Gastroesophageal sphincter (tissue), 4 donors: Measurements from ENCODE around the gene C1orf21. TPM values are rescaled to one million over a fixed set of nuclear protein-coding genes. Genes with fewer than 3 reads are reported as not detected.

Experiments
- ATAC-seq: fragments of 150-250 bp; one replicate; pipeline ENCODE4 v1.9.1; 2016; ENCODE audit warnings: mild to moderate bottlenecking, moderate library complexity
- H3K27ac ChIP-seq, 4 donors: fragments of 200-600 bp; sonication (generic) in 3 of 4; 1 replicate in 3 of 4; 2 replicates in 1 of 4; pipeline ENCODE4 v1.5.1; 2016 to 2019
- H3K27me3 ChIP-seq: fragments of 200-600 bp; sonication (generic); one replicate; pipeline ENCODE4 v1.5.1; 2019
- H3K36me3 ChIP-seq, 2 donors: fragments of 200-600 bp; sonication (generic); one replicate each; pipeline ENCODE4 v1.5.1; 2019; ENCODE audit warnings: control low read depth in 1 of 2
- H3K4me1 ChIP-seq, 3 donors: fragments of 200-600 bp; sonication (generic); 1 replicate in 2 of 3; 2 replicates in 1 of 3; pipeline ENCODE4 v1.5.1; 2016 to 2019; ENCODE audit warnings: control low read depth in 2 of 3
- H3K4me3 ChIP-seq, 2 donors: fragments of 200-600 bp; sonication (generic); one replicate each; pipeline ENCODE4 v1.5.1; 2019; ENCODE audit warnings: mild to moderate bottlenecking in 1 of 2, moderate library complexity in 1 of 2
- H3K9me3 ChIP-seq, 3 donors: fragments of 200-600 bp; sonication (generic); one replicate each; pipeline ENCODE4 v1.5.1; 2017 to 2019; ENCODE audit warnings: control low read depth in 2 of 3
- EP300 ChIP-seq: sonication (generic); formaldehyde crosslinking; IDR thresholded peaks from one replicate; pipeline ENCODE4 v1.6.1; 2017; ENCODE audit warnings: antibody characterized with exemption, mild to moderate bottlenecking
- POLR2A ChIP-seq, 2 donors: fragments of 450-650 bp; IDR thresholded peaks; one replicate each; pipeline ENCODE4 v1.6.1; 2017; ENCODE audit warnings: antibody characterized with exemption in 2 of 2, mild to moderate bottlenecking in 2 of 2, moderate library complexity in 1 of 2
- POLR2AphosphoS5 ChIP-seq: sonication (generic); formaldehyde crosslinking; IDR thresholded peaks from one replicate; pipeline ENCODE4 v1.6.1; 2017; ENCODE audit warnings: antibody characterized with exemption
- WGBS, 2 donors: methylation state at CpG; one replicate each; pipeline ENCODE4 v1.1.5; 2018; ENCODE audit warnings: low coverage in 1 of 2; 5-methylcytosine and 5-hydroxymethylcytosine counted together
- total RNA-seq, 4 donors: library from RNA; depleted of rRNA; stranded (reverse); fragments of >200 nt; gene quantifications; one replicate each; pipeline ENCODE4 v1.1.0, GENCODE V29; 2016
- TF ChIP-seq, protein P1 (sequence below), 4 experiments: fragments of 200-600 bp in 2 of 4; fragments of 450-650 bp in 2 of 4; sonication (generic) in 1 of 4; IDR thresholded peaks; one replicate each; pipeline ENCODE4 v1.5.1; 2017 to 2019; ENCODE audit warnings: antibody characterized with exemption in 4 of 4, mild to moderate bottlenecking in 2 of 4, moderate library complexity in 2 of 4

Gene C1orf21
- total RNA-seq, 4 donors from 2014 or later: 81.4 to 167 (median 121) TPM

DNA sequence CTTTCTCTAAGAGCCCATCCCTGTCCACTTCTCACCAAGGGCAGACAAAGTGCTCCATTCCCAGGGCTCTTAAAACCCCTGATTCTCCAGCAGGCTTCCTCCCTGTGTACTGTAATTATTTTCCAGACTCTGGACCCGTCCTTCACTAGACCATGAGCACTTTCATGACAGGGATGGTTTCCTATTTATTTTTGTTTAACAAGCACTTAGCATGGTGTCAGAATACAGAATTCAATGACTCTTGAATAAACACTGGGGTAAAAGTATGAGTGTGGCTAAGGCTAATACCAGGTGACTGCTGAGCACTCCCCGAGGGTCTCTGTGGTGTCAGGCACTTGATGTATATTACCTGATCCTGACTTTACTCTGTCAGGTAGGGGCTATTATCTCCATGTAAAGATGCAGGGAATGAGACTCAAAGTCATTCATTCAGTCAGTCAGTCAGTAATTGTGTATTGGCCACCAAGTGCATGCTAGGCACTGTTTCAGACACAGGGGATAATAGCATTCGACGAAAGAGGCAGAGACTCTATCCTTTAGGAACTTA is 47.2 kb downstream of the C1orf21 start:
- H3K4me3 ChIP-seq: no peak overlapping the region
- no peak for ATAC-seq
- WGBS, 2 donors: 94 to 100% methylated on average over 1 to 4 of the region's 4 CpGs
- H3K27ac ChIP-seq: no peak overlapping the region
- no peaks in the 10 kb centered on the region for H3K27me3 ChIP-seq
- TF ChIP-seq POLR2AphosphoS5 (no peak), POLR2A (IDR thresholded peaks at IDR 0.05) (no peak), EP300 (no peak)
- TF ChIP-seq, protein P1, sequence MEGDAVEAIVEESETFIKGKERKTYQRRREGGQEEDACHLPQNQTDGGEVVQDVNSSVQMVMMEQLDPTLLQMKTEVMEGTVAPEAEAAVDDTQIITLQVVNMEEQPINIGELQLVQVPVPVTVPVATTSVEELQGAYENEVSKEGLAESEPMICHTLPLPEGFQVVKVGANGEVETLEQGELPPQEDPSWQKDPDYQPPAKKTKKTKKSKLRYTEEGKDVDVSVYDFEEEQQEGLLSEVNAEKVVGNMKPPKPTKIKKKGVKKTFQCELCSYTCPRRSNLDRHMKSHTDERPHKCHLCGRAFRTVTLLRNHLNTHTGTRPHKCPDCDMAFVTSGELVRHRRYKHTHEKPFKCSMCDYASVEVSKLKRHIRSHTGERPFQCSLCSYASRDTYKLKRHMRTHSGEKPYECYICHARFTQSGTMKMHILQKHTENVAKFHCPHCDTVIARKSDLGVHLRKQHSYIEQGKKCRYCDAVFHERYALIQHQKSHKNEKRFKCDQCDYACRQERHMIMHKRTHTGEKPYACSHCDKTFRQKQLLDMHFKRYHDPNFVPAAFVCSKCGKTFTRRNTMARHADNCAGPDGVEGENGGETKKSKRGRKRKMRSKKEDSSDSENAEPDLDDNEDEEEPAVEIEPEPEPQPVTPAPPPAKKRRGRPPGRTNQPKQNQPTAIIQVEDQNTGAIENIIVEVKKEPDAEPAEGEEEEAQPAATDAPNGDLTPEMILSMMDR (IDR thresholded peaks at IDR 0.05): no peak
- H3K4me1 ChIP-seq: peaks cover 0 to 16% (median 0%) of the 10 kb centered on the region in 3 donors
- H3K36me3 ChIP-seq: peaks cover 0 to 3% of the 10 kb centered on the region in 2 donors
- no peaks in the 10 kb centered on the region for H3K9me3 ChIP-seq

DNA sequence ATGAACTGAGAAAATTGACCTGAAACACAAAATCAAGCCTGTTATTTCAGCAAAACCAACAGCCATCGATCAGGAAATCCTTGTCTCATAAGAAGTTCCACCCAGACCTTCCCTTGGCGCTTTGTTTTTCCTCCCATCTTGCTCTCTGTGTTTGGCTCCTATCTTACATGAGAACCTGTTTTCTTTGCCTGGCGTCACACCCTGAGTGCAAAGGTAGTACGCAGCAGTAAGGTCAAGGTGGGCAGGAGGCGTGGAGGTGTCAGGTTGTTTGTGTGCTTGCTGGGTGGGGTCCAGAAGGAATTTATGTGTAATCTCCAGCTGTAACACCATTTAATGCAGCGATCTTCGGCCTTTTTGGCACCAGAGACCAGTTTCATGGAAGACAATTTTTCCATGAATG is 50.5 kb downstream of the C1orf21 start:
- Histone ChIP-seq H3K36me3 (no peaks in the 10 kb centered on the region), H3K27ac (no peak overlapping the region), H3K4me3 (no peak overlapping the region), H3K4me1 (peaks cover 2 to 13% (median 3%) of the 10 kb centered on the region in 3 donors), H3K27me3 (no peaks in the 10 kb centered on the region), H3K9me3 (no peaks in the 10 kb centered on the region)
- no peak for TF ChIP-seq POLR2AphosphoS5
- no peak for TF ChIP-seq POLR2A (IDR thresholded peaks at IDR 0.05)
- TF ChIP-seq EP300: no peak
- TF ChIP-seq, protein P1 (IDR thresholded peaks at IDR 0.05): no peak
- no peak for ATAC-seq
- WGBS, 2 donors: 85 to 94% methylated on average over 3 to 6 of the region's 7 CpGs

DNA sequence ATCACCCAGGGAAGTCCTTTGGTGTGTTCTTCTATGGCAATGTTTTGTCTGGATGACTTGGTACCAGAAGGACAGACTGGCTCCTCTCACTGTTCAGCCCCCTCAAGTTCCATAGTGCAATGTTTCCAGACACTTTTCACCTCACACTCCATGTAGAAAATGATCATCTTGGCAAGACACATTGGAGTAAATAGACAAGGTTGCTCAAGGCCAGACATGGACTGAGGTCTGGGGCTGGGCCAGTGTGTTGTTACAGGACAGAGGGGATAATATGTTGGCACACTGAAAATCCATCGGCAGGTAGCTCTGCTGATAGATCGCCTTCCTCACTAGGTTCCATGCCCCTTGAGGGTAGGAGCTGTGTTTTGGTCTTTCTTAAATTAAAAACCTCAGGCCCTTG is 51.5 kb downstream of the C1orf21 start:
- H3K27me3 ChIP-seq: no peaks in the 10 kb centered on the region
- H3K27ac ChIP-seq: no peak overlapping the region
- TF ChIP-seq EP300: no peak
- TF ChIP-seq, protein P1 (IDR thresholded peaks at IDR 0.05): no peak
- TF ChIP-seq POLR2A (IDR thresholded peaks at IDR 0.05): no peak
- TF ChIP-seq POLR2AphosphoS5: no peak
- no peaks in the 10 kb centered on the region for H3K36me3 ChIP-seq
- WGBS, 2 donors: 86 to 100% methylated on average over 1 to 2 of the region's 2 CpGs
- H3K9me3 ChIP-seq: no peaks in the 10 kb centered on the region
- no peak for ATAC-seq
- H3K4me3 ChIP-seq: no peak overlapping the region
- peaks cover 6 to 24% (median 9%) of the 10 kb centered on the region in 3 donors for H3K4me1 ChIP-seq

DNA sequence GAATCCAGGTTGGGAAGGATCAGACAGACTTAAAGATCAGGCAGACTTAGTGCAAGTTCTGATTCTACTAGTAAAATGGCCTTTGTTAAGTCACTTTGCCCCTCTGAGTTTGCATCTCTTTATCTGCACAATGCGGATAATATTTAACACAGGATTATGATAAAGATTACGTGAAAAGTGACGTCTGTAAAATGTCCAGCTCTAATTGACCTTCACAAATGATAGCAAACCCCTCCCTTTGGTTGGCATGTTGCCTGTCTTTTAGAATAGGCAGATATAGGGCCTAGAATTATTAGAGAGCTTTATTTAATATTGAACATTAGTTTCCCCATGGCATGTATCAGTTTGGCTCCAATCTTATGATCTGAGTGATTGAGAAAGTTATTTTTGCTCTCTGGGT is 55.4 kb downstream of the C1orf21 start:
- no peak for TF ChIP-seq POLR2AphosphoS5
- TF ChIP-seq, protein P1 (IDR thresholded peaks at IDR 0.05): no peak
- no peak for TF ChIP-seq POLR2A (IDR thresholded peaks at IDR 0.05)
- TF ChIP-seq EP300: no peak
- ATAC-seq: no peak
- Histone ChIP-seq H3K4me1 (peaks cover 9 to 49% (median 14%) of the 10 kb centered on the region in 3 donors), H3K9me3 (no peaks in the 10 kb centered on the region), H3K36me3 (no peaks in the 10 kb centered on the region), H3K4me3 (no peak overlapping the region), H3K27ac (no peak overlapping the region), H3K27me3 (no peaks in the 10 kb centered on the region)
- WGBS, 2 donors: 67 to 69% methylated on average over 2 to 3 of the region's 3 CpGs

DNA sequence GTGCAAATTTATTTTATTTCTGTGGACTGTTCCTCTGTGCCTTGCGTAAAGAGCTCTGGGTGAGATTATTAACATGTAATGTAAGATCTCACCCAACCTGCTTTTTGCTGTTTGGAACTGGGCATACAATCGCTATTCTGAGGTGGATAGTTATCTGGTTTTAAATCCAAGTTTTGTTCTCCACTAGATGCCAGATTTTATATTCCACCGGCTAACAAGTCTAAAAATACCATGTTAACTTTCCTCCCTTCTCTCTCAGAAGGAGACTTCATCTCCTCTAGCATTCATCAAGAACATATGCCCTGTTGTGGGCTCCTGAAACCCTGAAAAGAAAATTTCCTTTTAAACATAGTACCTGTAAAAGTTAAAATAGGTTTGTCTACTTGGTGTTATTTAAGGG is 56.4 kb downstream of the C1orf21 start:
- peak overlapping the region in 1 of 4 donors; percentile 5 for H3K27ac ChIP-seq
- ATAC-seq: no peak

More for the DNA sequence above, 56.4 kb downstream of the C1orf21 start:
- H3K27me3 ChIP-seq: no peaks in the 10 kb centered on the region
- no peak for TF ChIP-seq POLR2A (IDR thresholded peaks at IDR 0.05)
- TF ChIP-seq, protein P1 (IDR thresholded peaks at IDR 0.05): no peak
- TF ChIP-seq EP300: no peak
- TF ChIP-seq POLR2AphosphoS5: no peak
- H3K4me1 ChIP-seq: peaks cover 9 to 43% (median 14%) of the 10 kb centered on the region in 3 donors
- no peak overlapping the region for H3K4me3 ChIP-seq
- WGBS, 2 donors: 29 to 50% methylated on average over 2 to 3 of the region's 3 CpGs
- no peaks in the 10 kb centered on the region for H3K36me3 ChIP-seq
- H3K9me3 ChIP-seq: no peaks in the 10 kb centered on the region
